GM21381 (cell line): ENCODE data around the gene ZNF335.

Source experiments
- ATAC-seq: cut with Tn5 transposase; IDR thresholded peaks from one replicate; pipeline ENCODE4 v1.9.1; 2021; ENCODE audit warnings: mild to moderate bottlenecking, moderate library complexity; ENCODE audit not compliant: unreplicated experiment

Gene ZNF335

DNA sequence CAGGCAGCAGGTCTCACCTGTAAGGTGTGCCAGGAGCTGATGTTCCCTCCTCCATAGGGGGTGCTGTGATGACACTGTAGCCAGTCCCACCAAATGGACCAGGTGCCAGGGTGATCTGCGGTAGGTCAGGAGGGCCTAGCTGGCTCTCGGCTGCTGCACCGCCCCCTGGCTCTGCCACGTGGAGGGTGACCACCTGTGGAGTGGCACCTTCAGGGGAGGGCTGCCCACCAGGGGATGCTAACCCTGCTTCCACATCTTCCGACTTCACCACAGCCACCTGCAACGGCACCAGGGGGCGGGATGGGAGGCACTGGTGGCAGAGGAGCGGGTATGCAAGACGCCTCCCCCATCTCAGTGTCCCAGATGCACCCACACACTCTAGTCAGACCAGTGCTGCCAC lies 18.3 kb downstream of the ZNF335 start:
- ATAC-seq: no peak

DNA sequence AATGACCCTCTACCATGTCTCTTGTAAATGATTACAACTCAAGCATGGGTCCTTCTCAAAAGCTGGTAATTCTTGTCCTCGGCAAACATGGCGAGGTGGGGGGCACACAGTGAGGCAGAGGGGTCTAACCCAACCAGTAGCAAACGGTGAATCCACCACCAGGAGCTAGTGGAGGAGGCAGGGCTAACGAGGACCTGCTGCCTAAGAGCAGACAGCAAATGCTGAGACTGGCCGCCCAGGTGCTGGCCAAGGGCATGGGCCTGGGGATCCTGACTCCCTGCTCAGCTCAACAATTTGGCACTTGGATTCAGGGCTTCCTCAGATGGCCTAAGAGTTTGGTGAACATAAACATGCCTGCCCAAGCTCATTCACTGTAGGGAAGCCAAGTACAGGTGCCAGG lies 19.1 kb downstream of the ZNF335 start:
- no peak for ATAC-seq

DNA sequence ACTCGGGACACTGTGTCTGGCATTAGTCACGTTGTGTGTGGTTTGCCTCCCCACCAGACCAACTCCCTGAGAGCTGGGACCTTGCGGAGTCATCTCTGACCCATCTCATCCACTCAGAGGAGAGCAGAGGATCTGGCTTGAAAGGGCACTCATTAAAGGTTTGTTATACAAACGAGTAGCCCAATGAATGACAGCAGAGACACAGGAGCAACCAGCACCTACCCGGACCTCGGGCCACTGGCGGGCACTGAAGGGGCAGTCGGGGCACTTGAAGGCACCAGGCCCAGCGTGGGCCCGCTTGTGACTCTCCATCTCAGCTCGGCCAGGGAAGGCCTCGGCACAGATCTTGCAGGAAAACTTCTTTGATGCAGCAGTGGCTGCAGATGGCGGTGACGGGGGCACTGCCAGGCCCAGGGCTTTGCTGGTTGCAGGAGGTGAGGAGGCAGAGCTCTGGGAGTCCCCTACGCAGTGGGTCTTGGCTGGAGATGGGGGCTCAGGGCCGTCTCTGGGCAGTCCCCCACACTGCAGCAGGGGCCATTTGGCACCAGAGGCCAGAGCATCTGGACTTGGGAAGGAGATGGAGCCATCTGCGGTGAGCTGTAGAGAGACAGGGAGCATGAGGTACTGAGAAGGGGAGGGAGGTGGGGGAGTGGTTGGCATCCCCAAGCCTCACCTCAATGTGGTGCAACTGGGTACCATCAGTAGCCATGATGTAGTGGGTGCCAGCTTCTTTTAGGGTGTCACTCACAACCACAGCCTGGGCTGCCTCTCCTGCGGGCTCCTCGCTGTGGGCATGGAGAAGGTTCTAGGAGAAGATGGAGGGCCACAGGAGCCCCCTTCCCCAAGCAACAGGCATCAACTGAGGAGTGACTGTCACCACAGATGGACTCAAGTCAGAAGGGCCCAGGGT lies 19.8 kb downstream of the ZNF335 start:
- no peak for ATAC-seq

DNA sequence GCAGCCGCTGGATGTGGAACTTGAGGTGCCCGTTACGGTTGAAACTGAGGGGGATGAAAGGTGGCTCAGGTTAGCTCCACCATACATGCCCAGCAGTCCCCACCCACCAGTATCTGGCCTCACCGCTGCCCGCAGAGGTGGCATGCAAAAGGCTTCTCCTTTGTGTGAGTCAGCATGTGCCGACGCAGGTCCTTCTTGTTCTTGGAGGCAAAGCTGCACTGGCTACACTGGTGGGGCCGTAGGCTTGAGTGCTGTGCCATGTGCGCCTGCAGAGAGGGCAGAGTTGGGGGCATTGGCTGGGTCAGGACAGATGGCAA lies 21.7 kb downstream of the ZNF335 start:
- ATAC-seq: no peak

DNA sequence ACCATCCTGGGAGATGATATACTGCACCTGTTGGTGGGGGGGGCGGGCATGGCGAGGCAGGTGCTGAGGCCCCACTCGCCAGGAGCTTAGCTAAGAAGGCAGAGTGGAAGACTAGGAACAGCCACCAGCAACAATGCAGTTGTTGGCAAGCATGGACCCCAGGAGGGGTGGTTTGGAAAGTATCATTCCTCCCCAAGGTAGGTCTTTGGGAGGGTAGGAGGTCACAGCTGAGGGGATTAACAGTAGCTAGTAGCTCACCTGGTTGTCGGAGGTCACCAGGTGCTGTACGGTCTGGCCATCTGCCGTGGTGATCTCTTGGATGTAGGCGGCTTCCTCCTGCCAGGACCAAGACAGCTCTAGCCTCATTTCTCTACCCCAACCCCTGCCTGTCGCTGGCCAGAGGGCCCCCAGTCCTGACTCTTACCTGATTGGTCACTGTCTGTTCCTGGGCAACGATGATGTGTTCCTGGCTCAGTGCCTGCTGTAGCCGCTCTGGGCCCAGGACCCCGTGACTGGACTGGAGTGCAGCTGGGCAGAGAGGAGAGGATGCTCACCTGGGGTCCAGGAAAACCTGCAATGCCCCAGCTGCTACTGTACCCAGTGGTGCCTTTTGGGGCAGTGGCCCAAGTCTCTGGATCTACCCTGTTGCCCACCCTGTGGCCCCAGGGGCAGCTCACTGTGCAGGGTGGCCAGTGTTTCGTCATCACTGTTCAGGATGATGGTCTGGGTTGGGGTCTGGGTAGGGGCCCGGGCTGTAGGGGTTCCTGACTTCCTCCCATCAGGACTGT lies 22.3 kb downstream of the ZNF335 start:
- ATAC-seq: no peak

DNA sequence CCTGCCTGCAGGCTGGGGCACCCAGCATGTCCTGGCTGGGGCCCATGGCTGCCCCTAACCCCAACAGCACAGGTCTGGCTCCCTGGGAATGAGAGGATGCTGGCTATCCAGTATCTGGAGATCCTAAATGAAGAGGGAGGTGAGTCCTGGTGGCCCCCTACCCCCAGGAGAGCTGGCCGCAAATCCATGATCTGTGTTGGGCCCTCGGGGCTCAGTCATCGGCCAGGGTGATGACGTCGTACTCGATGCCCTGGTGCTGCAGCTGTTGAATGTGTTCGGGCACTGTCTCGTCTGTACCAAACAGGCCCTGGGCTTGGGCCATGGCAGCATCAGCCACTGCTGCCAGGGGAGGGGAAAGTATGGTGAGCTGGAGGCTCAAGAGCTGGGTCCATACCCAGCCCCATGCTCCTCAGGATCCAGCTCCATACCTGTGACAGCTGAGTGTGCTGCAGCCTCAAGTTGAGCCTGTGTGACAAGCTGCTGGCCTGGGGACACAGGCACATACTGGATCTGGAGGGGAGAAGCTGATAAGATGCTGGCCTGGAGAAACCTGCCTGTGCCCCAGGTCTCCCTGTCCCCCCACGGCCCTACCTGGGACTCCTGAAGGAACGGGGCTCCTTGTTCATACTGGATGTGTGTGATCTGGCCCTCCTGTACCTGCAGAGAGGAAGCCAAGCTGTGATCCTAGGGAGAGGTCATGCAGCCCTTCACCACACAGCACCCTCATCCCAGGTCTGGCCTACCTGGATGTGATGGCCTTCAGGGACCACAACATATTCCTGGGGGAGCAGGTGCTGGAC lies 23.1 kb downstream of the ZNF335 start:
- ATAC-seq: no peak

DNA sequence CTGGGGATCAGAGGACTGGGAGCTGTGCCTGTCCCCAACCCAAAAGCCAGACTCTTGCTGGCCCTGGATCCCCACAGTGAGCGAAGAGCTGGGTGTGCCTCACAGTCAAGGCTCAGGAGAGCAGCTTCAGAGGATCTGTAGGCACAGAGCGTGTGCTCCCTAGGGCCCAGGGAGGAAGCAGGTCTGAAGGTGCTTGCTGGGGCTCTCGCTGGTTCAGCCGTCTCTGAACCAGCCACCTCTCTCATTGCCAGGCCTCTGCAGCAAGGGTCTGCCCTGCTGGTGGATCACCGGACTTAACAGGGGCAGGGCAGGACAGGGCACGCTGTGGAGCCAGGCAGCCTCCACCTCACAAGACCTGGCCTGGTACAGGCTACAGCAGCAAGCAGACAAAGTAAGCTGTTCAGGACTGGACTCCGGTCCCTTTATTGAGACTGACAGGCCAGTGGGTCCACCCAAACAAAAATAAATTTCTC lies 23.7 kb downstream of the ZNF335 start:
- ATAC-seq: no peak

DNA sequence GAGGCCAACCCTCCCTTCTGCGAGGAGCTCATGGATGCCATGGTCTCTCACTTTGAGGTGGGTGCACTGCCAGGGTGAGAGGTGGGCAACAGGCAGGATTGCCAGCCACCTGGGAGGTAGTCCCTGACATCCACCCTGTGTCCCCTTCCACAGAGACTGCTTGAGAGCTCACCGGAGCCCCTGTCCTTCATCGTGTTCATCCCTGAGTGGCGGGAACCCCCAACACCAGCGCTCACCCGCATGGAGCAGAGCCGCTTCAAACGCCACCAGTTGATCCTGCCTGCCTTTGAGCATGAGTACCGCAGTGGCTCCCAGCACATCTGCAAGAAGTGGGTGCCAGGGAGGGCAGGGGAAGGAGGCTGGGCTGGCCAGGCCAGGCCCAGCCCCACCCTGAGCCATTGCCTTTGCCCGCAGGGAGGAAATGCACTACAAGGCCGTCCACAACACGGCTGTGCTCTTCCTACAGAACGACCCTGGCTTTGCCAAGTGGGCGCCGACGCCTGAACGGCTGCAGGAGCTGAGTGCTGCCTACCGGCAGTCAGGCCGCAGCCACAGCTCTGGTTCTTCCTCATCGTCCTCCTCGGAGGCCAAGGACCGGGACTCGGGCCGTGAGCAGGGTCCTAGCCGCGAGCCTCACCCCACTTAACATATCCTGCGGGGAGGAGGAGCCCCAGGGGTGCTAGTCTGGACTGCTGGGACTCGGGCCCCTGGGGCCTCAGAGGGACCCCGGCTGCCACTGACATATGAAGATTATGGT lies 24.7 kb downstream of the ZNF335 start:
- no peak for ATAC-seq

DNA sequence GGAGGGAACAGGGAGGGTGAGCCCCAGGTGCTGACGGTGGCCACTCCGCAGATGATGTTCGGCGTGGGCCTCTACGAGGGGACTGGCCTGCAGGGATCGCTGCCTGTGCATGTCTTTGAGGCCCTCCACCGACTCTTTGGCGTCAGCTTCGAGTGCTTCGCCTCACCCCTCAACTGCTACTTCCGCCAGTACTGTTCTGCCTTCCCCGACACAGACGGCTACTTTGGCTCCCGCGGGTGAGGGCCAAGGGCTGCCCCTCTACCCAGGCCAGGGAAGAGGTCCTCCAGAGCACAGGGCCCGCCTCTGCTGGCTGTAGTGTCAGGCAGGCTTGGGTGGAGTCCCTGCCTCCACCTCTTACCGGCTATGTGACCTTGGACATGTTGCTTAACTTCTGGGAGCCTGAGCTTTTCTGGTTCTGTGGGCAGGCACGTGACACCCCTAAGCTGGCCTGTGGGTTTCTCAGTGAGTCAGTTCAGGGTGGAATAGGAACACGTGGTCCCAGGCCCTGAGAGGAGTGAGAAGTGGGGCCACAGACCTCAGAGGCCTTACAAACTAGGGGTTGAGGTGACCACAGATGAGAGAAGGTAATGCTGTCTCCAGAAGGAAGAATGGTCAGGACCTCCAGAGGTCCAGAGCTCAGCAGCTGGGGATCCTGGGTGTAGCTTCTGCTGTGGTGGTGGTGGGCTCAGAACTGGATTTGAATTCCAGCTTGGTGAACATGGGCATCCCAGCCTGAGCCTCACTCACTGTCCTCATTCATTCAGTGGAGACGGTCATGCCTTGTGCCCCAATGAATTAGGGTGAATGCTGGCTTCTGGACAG lies 25.6 kb downstream of the ZNF335 start:
- no peak for ATAC-seq

DNA sequence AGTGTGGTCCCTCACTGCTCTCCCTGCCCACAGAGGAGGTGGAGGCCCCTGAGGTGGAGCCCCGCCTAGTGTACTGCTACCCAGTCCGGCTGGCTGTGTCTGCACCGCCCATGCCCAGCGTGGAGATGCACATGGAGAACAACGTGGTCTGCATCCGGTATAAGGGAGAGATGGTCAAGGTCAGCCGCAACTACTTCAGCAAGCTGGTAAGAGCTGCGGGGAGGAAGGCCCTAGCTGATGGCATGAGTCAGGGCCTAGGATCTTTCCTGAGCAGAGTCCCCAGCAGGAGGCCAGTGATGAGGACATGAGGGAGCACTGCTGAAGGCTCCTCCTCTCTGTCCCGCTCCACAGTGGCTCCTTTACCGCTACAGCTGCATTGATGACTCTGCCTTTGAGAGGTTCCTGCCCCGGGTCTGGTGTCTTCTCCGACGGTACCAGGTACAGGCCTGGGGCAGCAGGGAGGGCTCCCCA lies 26.3 kb downstream of the ZNF335 start:
- ATAC-seq: no peak

DNA sequence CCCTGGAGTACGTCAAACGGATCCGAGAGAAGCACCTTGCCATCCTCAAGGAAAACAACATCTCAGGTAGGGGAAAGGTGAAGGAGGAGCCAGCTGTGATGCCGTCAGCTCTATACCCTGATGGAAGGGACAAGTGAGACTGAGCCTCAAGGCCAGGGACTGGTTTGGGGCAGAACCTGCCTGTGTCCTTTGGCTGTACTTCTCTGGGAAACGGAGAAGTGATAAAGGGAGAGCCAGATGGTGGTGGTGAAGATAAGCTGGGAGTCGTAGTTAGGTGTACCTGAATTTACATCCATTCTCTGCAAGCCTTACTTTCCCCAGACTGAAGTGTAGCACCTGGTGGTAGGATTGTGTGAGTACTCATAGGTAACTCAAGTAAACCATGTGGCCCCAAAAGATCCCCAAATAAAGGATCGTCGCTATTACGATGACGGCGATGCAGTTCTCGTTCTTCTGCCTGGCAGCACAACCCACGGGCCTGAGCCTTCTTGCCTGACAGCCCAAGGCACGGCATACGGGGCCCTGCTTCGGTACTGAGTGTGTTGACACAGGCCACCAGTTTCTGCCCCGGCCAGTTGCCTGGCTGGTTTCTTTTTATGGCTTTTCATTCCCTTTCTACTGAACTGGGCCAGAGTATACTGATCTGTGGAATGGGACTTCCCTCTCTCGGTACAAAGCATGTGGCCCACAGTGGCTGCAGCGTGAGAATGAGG lies 26.9 kb downstream of the ZNF335 start:
- no peak for ATAC-seq

DNA sequence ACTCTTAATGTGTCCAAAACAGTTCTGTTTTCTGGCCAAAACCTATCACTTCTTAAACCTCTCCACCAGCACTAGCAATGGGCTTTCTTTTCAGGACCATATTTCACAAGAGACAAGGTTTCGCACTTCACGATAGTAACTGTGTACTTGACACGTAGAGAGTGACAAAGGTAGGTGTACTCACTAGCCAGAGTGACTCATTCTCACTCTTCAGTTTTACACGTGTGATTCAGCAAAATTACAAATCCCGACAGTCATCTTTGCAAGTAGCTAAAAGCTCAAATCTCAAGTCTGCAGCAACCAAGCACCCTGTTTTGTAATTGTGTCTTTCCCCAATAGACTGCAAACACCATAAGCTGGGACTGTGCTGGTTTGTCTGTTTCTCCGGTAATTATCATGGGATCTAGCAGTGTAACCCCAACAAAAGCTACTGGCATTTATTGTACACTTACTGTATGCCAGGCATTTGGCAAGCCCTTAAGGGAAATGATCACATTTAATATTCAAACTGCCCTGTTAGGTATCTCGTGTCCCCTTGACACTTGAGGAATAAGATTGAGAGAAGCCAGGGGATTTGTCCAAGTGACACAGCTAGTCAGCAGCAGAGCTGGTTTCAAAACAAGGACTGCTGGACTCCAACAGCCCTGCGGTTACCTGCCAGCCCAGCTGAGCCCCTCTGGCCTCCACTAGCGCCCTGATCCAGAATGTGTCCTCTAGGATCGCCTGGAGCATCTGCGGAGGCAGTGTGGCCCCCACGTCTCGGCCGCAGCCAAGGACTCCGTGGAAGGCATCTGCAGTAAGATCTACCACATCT lies 27.6 kb downstream of the ZNF335 start:
- no peak for ATAC-seq

DNA sequence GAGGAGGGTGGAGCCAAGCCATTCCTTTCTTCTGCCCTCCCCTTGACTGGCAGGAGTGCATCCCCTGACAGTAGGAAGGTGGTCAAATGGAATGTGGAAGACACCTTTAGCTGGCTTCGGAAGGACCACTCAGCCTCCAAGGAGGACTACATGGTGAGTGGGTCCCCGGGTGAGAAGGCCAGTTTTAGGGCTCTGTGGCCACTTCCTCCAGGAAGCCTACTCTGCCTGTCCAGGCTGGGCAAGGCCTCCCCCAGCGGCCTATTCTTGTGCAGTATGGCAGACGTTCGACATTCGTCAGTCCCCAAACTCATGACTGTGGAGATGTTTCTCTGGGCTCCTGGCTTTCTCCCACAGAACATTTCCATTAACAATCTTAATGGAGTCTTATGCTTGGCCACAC lies 28.4 kb downstream of the ZNF335 start:
- no peak for ATAC-seq

DNA sequence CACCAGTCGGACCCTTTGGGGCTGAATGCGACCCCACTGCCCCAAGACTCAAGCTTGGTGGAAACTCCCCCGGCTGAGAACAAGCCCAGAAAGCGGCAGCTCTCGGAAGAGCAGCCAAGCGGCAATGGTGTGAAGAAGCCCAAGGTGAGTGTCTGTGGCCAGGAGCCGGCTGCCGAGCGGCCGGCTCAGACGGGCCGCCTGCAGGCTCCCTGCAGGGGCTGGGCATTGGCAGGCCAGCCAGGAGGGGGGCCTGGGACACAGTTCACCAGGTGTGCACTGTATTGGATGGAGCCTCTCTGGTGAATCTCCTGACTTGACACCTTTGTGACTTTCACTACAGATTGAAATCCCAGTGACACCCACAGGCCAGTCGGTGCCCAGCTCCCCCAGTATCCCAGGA lies 31.5 kb downstream of the ZNF335 start:
- no peak for ATAC-seq

DNA sequence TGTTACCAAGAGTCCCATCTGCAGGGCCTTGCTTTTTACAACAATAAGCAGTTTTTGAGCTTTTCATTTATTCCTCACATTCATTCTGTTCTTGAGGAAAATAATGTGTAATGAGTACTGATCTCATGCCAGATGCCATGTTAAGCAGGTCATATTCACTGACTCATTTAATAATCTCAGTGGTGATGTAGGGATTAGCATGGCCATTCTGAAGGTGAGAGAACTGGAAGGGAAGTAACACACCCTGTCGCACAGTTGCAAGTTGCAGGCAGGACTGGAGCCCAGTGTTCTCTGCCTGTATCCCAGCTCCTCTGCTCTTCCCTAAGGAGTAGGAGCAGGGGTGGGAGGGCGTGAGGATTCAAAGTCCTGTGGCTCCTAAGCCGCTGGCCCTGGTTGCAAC lies 31.9 kb downstream of the ZNF335 start:
- ATAC-seq: no peak

DNA sequence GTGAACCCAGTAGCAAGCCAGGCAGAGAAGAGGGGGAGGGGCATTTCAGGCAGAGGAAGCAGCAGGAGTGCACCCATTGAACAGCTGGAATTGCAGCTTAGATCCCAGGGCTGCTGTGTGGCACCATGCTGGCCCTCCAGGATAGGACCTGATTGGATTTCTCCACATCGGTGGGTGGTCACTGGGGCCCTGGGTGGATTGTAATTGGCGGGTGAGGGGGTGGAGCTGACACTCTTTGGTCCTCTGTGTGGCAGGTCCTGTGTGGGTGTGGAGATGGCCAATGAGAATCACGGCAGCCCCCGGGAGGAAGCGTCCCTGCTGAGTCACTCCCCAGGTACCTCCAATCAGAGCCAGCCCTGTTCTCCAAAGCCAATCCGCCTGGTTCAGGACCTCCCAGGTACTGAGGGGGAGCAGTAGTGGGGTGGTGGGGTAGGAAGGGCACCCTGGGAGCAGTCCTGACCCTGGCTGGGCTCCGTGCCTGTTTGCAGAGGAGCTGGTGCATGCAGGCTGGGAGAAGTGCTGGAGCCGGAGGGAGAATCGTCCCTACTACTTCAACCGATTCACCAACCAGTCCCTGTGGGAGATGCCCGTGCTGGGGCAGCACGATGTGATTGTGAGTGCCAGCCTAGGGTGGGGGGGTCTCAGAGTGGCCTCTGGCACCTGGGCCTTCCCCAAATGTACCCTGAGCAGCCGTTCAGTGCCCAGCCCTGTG lies 33.1 kb downstream of the ZNF335 start:
- ATAC-seq: no peak

DNA sequence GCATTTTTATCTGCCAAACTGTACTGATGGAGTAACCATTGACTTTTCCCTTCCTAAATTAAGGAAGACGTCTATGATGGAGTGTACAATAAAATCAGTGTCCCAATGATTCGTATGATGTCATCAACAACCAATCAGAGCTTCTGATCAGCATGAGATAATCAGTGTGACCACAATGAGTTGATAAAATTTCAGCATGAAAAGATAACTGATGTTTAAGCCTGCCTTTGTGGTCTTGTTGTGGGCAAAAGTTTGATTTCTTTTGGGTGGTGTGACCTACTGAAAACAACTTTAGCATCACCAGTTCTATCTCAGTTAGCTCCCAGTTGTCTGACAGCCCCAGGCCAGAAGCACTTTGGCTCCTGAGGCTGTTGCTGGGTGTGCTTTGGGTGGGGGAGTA lies 34.2 kb downstream of the ZNF335 start:
- no peak for ATAC-seq
